ENCODE results near the gene GPR55. TPM values are rescaled to one million over a fixed set of nuclear protein-coding genes. Genes with fewer than 3 reads are reported as not detected.

The GPR55 gene
- total RNA-seq, 2 donors from 2014 or later = not detected

GRCh38 chr2:230913406-230914143 lies 11.5 kb downstream of the GPR55 start:
- Histone ChIP-seq H3K27me3 (no peaks in the 10 kb centered on the region), H3K4me3 (no peak overlapping the region), H3K4me1 (no peaks in the 10 kb centered on the region), H3K27ac (no peak overlapping the region), H3K9me3 (no peaks in the 10 kb centered on the region), H3K36me3 (replicated peaks in 1 of 2; ENCODE audit: insufficient read depth in 1 of 2, low read depth in 2 of 2) (no peaks in the 10 kb centered on the region)
- TF ChIP-seq POLR2A (IDR thresholded peaks at IDR 0.05) (no peak), CTCF (IDR thresholded peaks at IDR 0.05) (peak in 5 of 7 experiments; percentile 9 to 47 (median 26))
- ATAC-seq (no peak), DNase-seq (peak in 3 of 4 donors; percentile 17 to 52 (median 41))
- intact Hi-C loops (cut with DNase I) = no loop called here
- 67 to 71% methylated on average over 5 of the region's 5 CpGs for WGBS, 2 donors

- 86 to 89% methylated on average over 5 of the region's 5 CpGs for WGBS, 2 donors
- TF ChIP-seq CTCF (IDR thresholded peaks at IDR 0.05) (no peak), POLR2A (IDR thresholded peaks at IDR 0.05) (no peak)
- ATAC-seq (no peak), DNase-seq (no peak)
- Histone ChIP-seq H3K4me3 (no peak overlapping the region), H3K27ac (no peak overlapping the region), H3K27me3 (no peaks in the 10 kb centered on the region), H3K4me1 (no peaks in the 10 kb centered on the region), H3K9me3 (no peaks in the 10 kb centered on the region), H3K36me3 (replicated peaks in 1 of 2; ENCODE audit: insufficient read depth in 1 of 2, low read depth in 2 of 2) (no peaks in the 10 kb centered on the region)
- intact Hi-C loops (cut with DNase I) = no loop called here
Measured at GRCh38 chr2:230912724-230913123, 12.3 kb downstream of the GPR55 start.

- Histone ChIP-seq H3K27ac (no peak overlapping the region), H3K4me1 (no peaks in the 10 kb centered on the region), H3K27me3 (no peaks in the 10 kb centered on the region), H3K4me3 (no peak overlapping the region), H3K36me3 (replicated peaks in 1 of 2; ENCODE audit: insufficient read depth in 1 of 2, low read depth in 2 of 2) (no peaks in the 10 kb centered on the region), H3K9me3 (no peaks in the 10 kb centered on the region)
- intact Hi-C loops (cut with DNase I) = no loop called here
- ATAC-seq (no peak), DNase-seq (no peak)
- TF ChIP-seq CTCF (IDR thresholded peaks at IDR 0.05) (no peak), POLR2A (IDR thresholded peaks at IDR 0.05) (no peak)
- WGBS, 2 donors = 81 to 88% methylated on average over 5 of the region's 5 CpGs
Measured at GRCh38 chr2:230912046-230912445, 13.0 kb downstream of the GPR55 start.

GRCh38 chr2:230910546-230911177 lies 14.4 kb downstream of the GPR55 start:
- Histone ChIP-seq H3K27ac (no peak overlapping the region), H3K36me3 (replicated peaks in 1 of 2; ENCODE audit: insufficient read depth in 1 of 2, low read depth in 2 of 2) (no peaks in the 10 kb centered on the region), H3K4me1 (no peaks in the 10 kb centered on the region), H3K27me3 (no peaks in the 10 kb centered on the region), H3K9me3 (no peaks in the 10 kb centered on the region), H3K4me3 (no peak overlapping the region)
- TF ChIP-seq POLR2A (IDR thresholded peaks at IDR 0.05) = no peak
- no peak for TF ChIP-seq CTCF (IDR thresholded peaks at IDR 0.05)
- intact Hi-C loops (cut with DNase I) = no loop called here
- WGBS, 2 donors = 70 to 75% methylated on average over 13 of the region's 13 CpGs
- no peak for DNase-seq
- no peak for ATAC-seq
